H7 (cell line): ENCODE results near the gene CD164L2. TPM values are rescaled to one million over a fixed set of nuclear protein-coding genes. Genes with fewer than 3 reads are reported as not detected.
"Not testable (repeated sequence)": the region's sequence is repeated elsewhere in the genome, so short reads cannot be mapped to it uniquely, and the experiment has no call there.

Experiments
- DNase-seq: peaks from one replicate; pipeline ENCODE4 v3.0.0; 2012
- H3K27me3 ChIP-seq: 2 replicates; pipeline ENCODE4 v1.6.0; 2011; ENCODE audit warnings: mild to moderate bottlenecking, low read length; ENCODE audit not compliant: control insufficient read depth, insufficient read depth
- H3K36me3 ChIP-seq: replicated peaks from 2 replicates; pipeline ENCODE4 v1.5.1; 2011; ENCODE audit warnings: low read length; ENCODE audit not compliant: control insufficient read depth, insufficient read depth
- H3K4me3 ChIP-seq: 2 replicates; pipeline ENCODE4 v1.5.1; 2011; ENCODE audit warnings: low read depth, mild to moderate bottlenecking, control low read depth, low read length, moderate library complexity; ENCODE audit not compliant: insufficient read depth
- total RNA-seq: library from RNA; depleted of rRNA; stranded (reverse); fragments of >200 nt; shearing (Covaris generic); gene quantifications from 2 replicates; pipeline ENCODE4 v1.2.3, GENCODE V29; 2014

Gene CD164L2
- total RNA-seq, 1 experiment from 2014 or later, result 1.7 TPM

GRCh38 chr1:27398405-27399149 lies 15.4 kb upstream of the CD164L2 start:
- Histone ChIP-seq H3K27me3 (no peaks in the 10 kb centered on the region), H3K36me3 (peaks cover 3% of the 10 kb centered on the region; the same call in 1 of the 2 replicates)
- DNase-seq, result no peak

GRCh38 chr1:27397749-27398148 lies 14.6 kb upstream of the CD164L2 start:
- no peaks in the 10 kb centered on the region for H3K27me3 ChIP-seq
- peaks cover 3% of the 10 kb centered on the region; the same call in 1 of the 2 replicates for H3K36me3 ChIP-seq
- no peak overlapping the region for H3K4me3 ChIP-seq
- peak; percentile 83 for DNase-seq

More at GRCh38 chr1:27398405-27399149, 15.4 kb upstream of the CD164L2 start:
- H3K4me3 ChIP-seq, result no peak overlapping the region

GRCh38 chr1:27397110-27397509 lies 14.0 kb upstream of the CD164L2 start:
- Histone ChIP-seq H3K36me3 (peaks cover 3% of the 10 kb centered on the region; the same call in 1 of the 2 replicates), H3K4me3 (no peak overlapping the region)
- no peak for DNase-seq

GRCh38 chr1:27395441-27396195 lies 12.5 kb upstream of the CD164L2 start:
- Histone ChIP-seq H3K4me3 (no peak overlapping the region), H3K27me3 (no peaks in the 10 kb centered on the region; the same call in 1 of the 2 replicates), H3K36me3 (peaks cover 3% of the 10 kb centered on the region; the same call in 1 of the 2 replicates)
- DNase-seq, result peak; percentile 94

More at GRCh38 chr1:27397110-27397509, 14.0 kb upstream of the CD164L2 start:
- no peaks in the 10 kb centered on the region for H3K27me3 ChIP-seq

- DNase-seq, result no peak
- Histone ChIP-seq H3K27me3 (no peaks in the 10 kb centered on the region; the same call in 1 of the 2 replicates), H3K36me3 (peaks cover 3% of the 10 kb centered on the region; the same call in 1 of the 2 replicates), H3K4me3 (no peak overlapping the region)
These were observed 11.8 kb upstream of the CD164L2 start for GRCh38 chr1:27394925-27395324.

- Histone ChIP-seq H3K36me3 (peaks cover 3% of the 10 kb centered on the region; the same call in 1 of the 2 replicates), H3K27me3 (no peaks in the 10 kb centered on the region; the same call in 1 of the 2 replicates), H3K4me3 (no peak overlapping the region)
- DNase-seq, result peak; percentile 37
These were observed 11.1 kb upstream of the CD164L2 start for GRCh38 chr1:27394282-27394658.

GRCh38 chr1:27393641-27394281 lies 10.6 kb upstream of the CD164L2 start:
- DNase-seq, result no peak
- H3K27me3 ChIP-seq, result no peaks in the 10 kb centered on the region; the same call in 1 of the 2 replicates
- no peak overlapping the region; the same call in 1 of the 2 replicates for H3K4me3 ChIP-seq
- H3K36me3 ChIP-seq, result peaks cover 3% of the 10 kb centered on the region; the same call in 1 of the 2 replicates

GRCh38 chr1:27392778-27393635 lies 9.9 kb upstream of the CD164L2 start:
- H3K27me3 ChIP-seq, result no peaks in the 10 kb centered on the region; the same call in 1 of the 2 replicates
- DNase-seq, result peak; percentile 82
- H3K36me3 ChIP-seq, result peaks cover 3% of the 10 kb centered on the region; the same call in 1 of the 2 replicates
- H3K4me3 ChIP-seq, result peak overlapping the region; percentile 90

GRCh38 chr1:27392096-27392777 lies 9.1 kb upstream of the CD164L2 start, which contains the start of gene GPR3:
Gene GPR3, plus strand, starts transcription at chr1:27392622. Its CDS starts 1,177 bp downstream, at chr1:27393799.
- DNase-seq, result peak; percentile 99
- Histone ChIP-seq H3K36me3 (peaks cover 3% of the 10 kb centered on the region; the same call in 1 of the 2 replicates), H3K4me3 (peak within 1 kb of the TSS; percentile 90), H3K27me3 (no peaks in the 10 kb centered on the region; the same call in 1 of the 2 replicates)

- DNase-seq, result peak; percentile 83
- H3K36me3 ChIP-seq, result peaks cover 3% of the 10 kb centered on the region; the same call in 1 of the 2 replicates
- H3K27me3 ChIP-seq, result no peaks in the 10 kb centered on the region; the same call in 1 of the 2 replicates
- H3K4me3 ChIP-seq, result peak overlapping the region; percentile 42
These were observed 8.5 kb upstream of the CD164L2 start for GRCh38 chr1:27391511-27392095.

GRCh38 chr1:27388337-27389005 lies 5.3 kb upstream of the CD164L2 start:
- peaks cover under 1% of the 10 kb centered on the region; the same call in 1 of the 2 replicates for H3K27me3 ChIP-seq
- no peak overlapping the region for H3K4me3 ChIP-seq
- DNase-seq, result peak; percentile 81
- no peaks in the 10 kb centered on the region for H3K36me3 ChIP-seq

GRCh38 chr1:27384797-27385196 lies 1.7 kb upstream of the CD164L2 start:
- H3K27me3 ChIP-seq, result peaks cover 14% of the 10 kb centered on the region; the same call in 1 of the 2 replicates
- DNase-seq, H3K36me3 ChIP-seq, H3K4me3 ChIP-seq: not testable (repeated sequence)
